GM18909 (cell line): ENCODE measurements around the gene RNF13.
"Not testable (repeated sequence)": the region's sequence is repeated elsewhere in the genome, so short reads cannot be mapped to it uniquely, and the experiment has no call there.

Experiments
- ATAC-seq: cut with Tn5 transposase; IDR thresholded peaks from one replicate; pipeline ENCODE4 v1.9.1; 2021; ENCODE audit warnings: mild to moderate bottlenecking; ENCODE audit not compliant: unreplicated experiment, poor library complexity

RNF13 gene

DNA sequence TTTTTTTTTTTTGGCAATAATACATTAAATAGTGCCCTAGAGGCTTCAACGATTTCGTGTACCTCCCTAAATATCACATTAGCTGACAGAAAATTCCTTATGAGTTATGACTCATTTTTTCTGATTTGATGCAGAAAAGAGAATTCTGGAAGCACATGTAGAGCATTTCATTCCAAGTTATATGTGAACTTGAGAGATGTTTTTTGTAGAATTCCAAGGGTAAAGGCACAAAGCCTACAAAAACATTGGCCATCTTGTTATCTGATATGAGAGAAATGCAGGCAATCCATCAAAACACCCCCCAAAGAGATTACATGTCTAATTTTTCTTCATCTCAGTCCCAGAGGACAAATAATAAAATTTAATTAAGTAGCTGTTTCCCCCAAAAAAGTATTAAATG lies 164.4 kb downstream of the RNF13 start:
- no peak for ATAC-seq

DNA sequence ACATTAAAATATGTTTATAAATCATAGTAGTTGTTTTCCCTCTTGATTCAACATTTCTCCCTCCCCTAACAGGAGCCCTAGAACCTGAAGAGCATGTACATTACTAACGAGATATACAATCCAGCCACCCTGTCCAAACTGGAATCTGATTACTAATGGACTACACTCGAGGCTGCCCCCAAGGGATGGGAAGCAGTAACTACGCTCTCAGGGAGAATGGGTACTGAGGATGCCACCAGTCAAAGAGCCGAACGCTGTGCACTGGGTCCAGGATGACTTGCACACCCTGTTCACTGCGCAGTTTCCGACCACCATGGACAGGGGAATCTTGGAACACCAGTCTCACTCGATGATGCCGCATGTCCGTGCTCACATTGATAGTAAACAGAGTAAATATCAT lies 169.0 kb downstream of the RNF13 start:
- ATAC-seq, result not testable (repeated sequence)

DNA sequence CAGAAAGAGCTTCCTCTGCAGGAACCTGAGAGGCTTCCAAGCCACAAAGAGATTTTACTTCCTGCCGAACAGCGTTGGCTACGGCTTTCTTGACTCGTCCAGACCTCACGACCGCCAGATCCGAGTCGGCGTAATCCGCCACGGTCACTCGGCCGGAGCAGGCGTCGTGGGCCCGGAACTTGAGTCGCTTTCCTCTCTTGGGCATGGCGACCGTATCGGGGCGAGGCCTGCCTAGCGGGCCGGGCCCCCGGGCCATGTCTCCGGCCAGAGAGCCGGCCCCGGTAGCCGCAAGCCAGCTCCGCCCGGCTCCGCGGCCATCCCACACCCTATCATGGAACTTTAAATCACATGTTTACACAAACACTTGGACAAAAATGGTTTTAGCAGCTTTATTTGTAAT lies 170.0 kb downstream of the RNF13 start:
- ATAC-seq, result not testable (repeated sequence)

DNA sequence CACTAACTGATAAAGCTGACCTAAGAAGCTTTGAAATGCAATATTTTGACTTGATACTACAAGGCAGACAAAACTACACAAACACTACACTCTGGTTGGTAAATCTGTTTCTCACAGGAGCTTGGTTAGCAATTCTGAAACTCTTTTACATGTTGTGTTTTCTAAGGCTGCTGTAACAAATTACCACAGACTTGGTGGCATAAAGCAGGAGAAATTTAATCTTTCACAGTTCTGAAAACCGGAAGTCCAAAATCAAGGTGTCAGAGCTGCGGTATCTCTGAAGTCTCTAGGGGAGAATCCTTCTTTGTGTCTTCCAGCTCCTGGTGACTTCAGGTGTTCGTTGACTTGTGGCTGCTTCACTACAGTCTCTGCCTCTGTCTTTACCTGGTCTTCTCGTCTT lies 170.6 kb downstream of the RNF13 start:
- ATAC-seq, result no peak

DNA sequence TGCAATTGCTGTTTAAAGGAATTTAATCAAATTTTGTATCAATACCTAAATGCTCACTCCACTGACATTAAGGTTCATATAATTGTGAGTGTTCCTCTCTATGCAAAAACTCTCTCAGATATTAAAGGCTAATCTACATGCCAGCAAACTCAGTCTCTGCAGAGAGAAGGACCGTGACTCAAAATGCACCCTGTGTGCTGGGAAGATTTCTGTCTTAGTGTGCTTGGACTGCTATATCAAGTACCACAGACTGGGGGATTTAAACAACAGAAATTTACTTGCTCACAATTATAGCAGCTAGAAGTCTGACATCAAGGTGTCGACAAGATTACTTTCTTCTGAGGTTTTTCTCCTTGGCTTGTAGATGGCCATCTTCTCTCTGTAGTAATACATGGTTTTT lies 176.3 kb downstream of the RNF13 start:
- no peak for ATAC-seq

DNA sequence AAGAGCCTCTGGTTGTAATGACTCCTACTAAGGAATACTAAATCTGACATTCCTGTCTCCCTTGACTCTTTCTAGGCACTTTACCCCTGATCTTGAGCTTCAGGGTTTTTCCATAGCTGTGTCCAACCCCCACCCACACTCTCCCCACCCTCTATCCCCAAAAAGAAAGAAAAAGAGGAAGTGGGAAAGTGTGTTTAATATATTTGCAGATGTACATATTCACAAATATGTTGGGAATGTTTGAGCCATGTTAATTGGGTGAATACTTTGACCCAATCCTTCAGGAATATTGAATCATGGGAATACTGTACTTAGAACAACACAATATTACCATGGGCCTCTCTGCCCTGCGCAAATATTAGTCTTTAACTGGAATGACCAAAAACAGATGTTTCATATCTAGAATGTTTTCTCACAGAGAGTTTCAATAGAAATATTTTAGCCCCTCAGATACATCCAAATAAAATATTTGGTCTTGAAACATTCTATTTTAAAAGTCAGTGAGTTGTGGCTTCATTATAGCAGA lies 177.5 kb downstream of the RNF13 start:
- ATAC-seq, result no peak

DNA sequence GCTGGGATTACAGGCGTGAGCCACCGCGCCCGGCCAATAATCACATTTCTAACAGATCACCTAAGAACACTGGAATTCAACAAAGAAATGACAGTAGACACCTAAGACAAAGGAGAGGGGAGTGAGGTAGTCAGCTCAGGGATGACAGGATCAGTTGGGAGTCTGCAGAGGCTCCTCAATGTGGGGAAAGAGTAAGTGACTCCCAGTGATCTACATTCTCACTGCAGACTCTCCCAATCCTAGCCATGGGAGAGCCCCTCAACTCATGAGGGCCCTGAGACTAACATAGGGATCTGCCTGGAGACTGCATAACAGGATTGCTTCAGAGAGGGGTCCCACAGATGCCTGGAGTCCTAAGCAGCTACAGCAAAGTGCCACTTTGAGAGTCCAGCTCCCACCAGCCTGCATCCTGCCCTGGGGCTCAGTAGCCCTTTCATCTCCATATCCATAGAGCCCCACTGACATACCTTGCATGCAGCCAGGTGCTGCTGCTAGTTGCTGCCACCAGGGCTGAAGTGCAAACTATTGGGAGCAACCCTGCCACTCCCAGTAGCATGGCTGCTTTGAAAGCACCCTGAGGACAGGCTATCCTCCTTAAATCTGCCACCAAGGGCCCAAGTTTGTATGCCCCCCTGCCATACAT lies 179.5 kb downstream of the RNF13 start:
- no peak for ATAC-seq

DNA sequence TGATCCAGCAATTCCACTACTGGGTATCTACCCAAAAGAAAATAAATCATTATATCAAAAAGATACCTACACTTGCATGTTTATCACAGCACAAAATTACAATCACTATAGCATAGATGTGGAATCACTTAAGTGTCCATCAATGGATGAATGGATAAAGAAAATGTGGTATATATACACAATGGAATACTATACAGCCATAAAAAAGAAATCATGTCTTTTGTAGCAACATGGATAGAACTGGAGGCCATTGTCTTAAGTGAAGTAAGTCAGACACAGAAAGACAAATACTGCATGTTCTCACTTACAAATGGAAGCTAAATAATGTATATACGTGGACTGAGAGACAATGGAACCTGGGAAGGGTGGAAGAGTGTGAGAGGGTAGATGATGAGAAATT lies 185.9 kb downstream of the RNF13 start:
- no peak for ATAC-seq

DNA sequence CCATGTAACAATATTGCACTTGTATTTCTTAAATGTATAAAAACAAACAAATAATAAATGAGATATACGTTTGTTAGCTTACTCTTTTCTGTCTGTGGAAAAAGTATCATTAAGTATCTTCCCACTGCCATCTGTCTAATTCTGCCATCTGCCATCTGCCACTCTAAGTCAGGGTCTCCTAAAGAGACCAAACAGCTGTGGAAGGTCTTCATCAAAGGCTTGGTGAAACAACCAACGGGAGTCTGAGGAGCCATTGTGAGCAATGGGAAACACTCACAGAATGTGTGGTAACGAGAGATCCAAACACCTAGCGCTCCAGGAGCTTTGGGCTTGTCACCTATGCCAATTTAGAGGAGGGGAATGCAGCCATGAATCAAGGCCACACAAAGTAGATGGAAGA lies 186.4 kb downstream of the RNF13 start:
- no peak for ATAC-seq

DNA sequence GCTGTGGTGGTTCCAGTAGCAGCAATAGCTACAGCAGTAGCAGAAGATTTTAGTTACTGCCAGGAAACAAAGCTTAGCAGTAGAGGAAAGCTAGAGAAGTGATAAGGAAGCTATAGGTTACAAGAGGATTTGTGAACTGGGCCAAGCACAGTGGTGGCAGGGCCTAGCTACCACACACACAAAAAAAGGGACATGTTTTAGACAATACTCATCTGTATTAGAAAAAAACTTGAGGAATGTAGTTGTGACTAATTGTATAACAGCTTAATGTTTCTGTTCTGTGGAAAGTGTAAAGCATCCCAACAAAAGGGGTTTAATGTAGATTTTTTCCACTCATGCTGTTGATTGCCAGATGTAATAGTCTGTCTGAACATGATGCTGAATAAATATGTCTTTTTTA lies 187.6 kb downstream of the RNF13 start:
- no peak for ATAC-seq

DNA sequence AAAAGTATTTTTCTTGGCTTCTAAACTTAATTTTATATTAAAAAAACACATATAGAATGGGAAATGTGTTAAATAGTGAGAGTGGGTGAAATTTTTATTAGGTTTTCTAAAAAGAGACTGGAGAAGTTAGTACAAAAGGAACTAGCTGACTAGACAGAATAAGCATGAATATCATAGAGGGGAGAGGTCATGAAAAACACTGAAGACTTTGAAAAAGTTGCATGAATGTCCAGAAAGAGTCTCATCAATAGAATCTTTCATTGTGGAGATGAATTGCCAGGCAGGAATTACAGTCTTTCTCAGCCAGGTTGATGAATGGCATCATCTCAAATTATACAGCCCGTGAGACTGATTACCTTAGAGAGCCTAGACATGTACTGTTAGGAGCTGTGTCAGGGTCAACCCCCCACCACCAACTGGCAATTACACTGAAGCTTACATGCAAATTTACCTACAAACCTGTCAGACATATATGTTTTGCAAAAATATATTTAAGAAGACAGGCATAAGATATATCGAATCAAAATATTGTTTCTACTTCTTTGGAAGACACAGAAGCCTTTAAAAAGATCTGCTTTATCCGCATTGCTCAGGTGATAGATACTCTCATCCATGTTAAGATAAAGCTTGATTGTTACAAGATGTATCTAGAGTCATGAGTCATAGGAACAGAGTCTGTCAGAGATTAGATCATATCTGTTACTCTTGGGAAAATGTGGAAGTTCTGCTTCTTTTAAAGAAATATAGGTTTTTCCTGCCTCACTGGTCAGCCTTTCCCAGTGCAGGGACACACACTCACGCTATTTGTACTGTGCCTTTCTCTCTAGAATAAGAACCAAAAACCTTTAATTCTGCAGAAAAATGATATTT lies 192.5 kb downstream of the RNF13 start:
- no peak for ATAC-seq

DNA sequence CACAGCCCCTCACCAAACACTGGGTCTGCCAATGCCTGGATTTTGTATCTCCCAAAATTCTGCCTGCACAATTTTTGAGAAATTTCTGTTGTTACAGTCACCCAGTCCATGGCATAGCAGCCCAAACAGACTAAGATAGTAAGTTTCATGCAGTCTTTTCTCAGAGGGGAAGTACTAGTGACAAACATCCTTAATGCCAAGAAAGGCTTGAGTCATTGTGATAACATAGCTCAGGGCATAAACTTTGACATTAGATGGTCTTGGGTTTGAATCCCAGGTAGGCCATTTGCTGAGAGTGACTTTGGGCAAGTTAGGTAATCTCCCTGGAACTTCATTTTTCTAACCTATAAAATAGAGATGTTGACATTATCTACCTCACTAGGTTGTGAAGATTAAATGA lies 193.8 kb downstream of the RNF13 start:
- no peak for ATAC-seq
